GM18498 (cell line): Measurements from ENCODE around the gene PEX14.

ENCODE experiments used
- ATAC-seq: cut with Tn5 transposase; IDR thresholded peaks from one replicate; pipeline ENCODE4 v1.9.1; 2021; ENCODE audit warnings: mild to moderate bottlenecking, moderate library complexity; ENCODE audit not compliant: unreplicated experiment

Gene PEX14

DNA sequence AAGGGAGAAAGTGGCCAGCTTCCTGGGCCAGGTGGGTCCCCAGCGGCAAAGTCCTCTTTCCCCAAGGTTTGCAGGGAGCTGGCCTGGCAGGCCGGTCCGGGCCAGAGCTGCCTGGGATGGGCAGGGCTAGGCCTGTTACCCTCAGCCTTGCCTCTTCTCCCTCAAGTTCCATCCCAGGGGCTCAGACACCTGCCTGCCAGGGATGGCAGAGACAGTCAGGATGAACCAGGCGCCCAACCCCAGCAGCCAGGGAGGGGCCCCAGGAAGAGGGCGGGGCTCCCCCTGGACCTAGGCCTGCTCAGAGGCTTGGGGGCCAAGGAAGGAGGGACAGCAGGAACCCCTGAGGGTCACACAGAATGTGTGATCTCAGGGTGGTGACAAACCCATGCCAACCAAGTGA is 201.1 kb downstream of the PEX14 start:
- ATAC-seq: no peak

DNA sequence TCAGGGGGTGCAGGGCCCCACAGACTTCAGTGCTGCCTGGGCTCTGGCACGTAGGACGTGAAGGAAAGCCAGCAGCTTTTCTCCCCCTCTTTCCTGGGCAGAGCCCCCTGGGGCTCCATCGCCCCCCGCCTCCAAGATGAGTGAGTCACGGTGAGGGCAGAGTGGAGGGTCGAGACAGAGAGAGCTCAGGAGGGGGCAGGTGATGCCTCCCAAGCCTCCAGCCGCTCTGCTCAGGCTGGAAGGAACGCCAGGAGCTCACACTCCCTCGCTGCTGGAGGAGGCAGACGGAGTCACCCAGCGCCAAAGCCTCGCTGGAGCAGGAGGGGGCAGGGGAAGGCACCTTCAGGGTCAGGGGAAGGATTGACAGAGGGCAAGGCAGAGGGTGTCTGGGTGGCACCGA is 202.2 kb downstream of the PEX14 start:
- ATAC-seq: no peak

DNA sequence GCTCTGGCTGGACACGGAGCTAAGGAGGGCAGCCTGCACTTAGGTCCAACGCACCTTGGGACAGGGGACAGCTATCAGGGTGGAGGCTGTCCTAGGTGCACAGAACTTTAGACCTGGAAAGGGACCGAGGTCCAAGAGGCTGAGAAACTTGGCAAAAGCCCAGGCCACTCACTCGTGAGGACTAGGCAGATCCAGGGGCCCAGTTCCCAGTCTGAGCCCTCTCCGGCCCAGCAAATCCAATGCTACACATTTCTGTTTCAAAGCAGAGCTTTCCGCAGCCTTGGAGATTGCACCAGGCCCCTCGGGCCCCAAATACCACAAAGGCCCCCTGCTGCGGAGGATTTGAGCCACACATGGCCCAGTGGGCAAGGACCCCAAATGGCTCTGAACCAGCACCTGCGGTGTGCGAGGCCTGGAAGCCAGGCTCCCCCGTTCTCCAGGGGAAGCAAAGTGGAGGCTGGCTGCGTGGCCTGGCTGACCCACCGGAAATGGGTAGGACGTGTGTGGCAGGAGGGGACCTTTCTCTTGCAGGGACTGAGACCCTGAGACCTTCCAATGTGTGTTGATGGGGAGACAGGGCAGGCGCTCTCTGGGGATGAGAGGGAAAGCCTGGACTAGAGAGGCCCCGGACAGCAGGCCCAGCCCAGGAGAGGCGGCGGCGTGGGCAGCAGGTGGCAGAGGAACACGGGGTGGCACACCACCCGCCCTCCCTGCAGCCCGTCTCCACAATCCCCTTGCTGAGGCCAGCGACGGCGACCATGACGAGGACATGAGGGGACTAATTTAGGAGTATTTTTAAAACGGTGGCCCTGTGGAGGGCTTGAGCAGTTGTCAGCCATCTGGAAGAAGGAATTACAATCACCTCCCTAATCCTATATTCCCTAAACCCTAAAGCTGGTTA is 203.0 kb downstream of the PEX14 start:
- no peak for ATAC-seq

DNA sequence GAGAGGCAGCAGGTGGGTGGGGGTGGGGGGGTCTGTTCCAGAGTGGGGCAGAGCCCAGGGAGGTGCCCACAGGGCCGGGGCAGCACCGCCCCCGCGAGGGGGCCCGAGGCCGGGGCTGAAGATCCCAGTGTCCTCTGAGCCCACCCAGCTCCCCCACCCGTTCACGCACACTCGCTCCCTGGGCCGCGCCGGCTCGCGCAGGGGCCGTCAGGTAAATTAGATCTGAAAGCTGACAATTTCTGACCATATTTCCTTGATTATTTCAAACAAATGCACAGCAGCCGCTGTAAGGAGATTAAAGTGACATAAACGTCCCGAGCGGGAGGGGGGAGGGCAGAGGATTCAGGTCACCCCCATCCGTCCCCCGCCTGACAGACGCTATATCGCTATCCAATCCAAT is 203.7 kb downstream of the PEX14 start:
- ATAC-seq: no peak

DNA sequence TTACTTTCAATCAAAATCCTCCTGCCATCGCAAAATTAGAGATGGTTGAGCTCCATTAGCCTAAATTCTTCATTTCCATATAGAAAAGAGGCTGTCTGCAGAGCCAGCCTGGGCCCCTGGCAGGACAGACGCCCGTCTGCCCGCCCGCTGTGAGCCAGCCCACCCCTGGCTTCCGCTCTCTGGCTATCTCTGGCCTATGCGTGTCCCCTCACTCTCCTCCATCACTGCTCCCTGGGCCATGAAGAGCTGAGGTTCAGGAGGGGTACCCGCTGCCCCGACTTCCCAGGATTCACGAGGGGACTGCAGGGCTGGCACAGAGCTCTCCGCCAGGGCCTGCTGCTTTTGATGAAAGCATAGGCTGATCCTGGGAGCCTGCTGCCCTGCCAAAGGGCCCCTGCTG is 204.1 kb downstream of the PEX14 start:
- no peak for ATAC-seq

DNA sequence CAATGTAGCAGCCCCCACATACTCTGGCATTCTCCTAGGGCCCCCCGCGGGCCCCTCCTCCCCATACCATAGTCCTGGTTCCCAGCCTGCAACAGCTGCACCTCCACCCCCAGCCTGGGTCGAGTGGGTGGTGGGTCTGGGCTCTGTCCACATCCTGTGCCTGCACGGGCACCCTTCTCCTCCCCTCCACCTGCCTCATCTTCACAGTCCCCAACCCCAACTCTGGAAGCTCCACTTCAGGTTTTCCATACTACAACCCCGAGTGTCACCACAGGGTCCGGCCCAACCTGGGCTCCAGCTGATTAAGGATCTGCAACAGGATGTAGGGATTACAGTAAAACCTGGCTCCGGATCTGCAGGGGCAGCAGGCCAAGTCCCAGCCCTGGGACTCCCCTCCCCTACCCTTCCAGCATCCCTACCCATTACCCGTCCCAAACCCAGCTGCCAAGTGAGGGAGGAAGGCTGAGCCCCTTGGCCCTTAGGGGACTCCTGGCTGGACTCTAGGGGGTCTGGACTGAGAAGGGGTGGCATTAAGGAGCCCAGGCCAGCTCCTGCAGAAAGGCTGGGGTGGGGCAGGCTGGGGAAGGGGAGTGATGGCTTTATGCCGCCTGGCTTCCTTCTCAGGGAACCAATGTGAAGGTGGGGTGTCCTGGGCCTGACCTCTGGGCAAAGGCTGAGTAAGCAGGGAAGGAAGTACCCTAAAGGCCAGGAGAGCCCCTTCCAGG is 204.9 kb downstream of the PEX14 start:
- ATAC-seq: no peak
